Loucy (cell line): ENCODE results near the gene MAX.

Source experiments
- H2AFZ ChIP-seq: fragments of 200-600 bp; sonication (generic); 2 replicates; pipeline ENCODE4 v1.6.0; 2016; ENCODE audit warnings: antibody characterized with exemption, mild to moderate bottlenecking, low read length, moderate library complexity
- H3F3A ChIP-seq: fragments of 200-600 bp; 2 replicates; pipeline ENCODE4 v1.6.0; 2016; ENCODE audit warnings: antibody characterized with exemption, low read depth, mild to moderate bottlenecking
- H3K27me3 ChIP-seq: fragments of 200-600 bp; sonication (generic); 2 replicates; pipeline ENCODE4 v1.6.1; 2014; ENCODE audit warnings: low read length, mild to moderate bottlenecking; ENCODE audit not compliant: insufficient read depth, poor library complexity, severe bottlenecking
- H3K36me3 ChIP-seq: fragments of 200-600 bp; sonication (generic); 2 replicates; pipeline ENCODE4 v1.6.1; 2016; ENCODE audit warnings: low read length; ENCODE audit not compliant: insufficient read depth
- H3K4me1 ChIP-seq: fragments of 200-600 bp; sonication (generic); 2 replicates; pipeline ENCODE4 v1.5.1; 2014; ENCODE audit warnings: low read length, mild to moderate bottlenecking; ENCODE audit not compliant: insufficient read depth, poor library complexity, severe bottlenecking
- H3K4me2 ChIP-seq: fragments of 200-600 bp; sonication (generic); 2 replicates; pipeline ENCODE4 v1.6.0; 2014; ENCODE audit warnings: antibody characterized with exemption, low read length, low read depth, mild to moderate bottlenecking; ENCODE audit not compliant: poor library complexity, severe bottlenecking
- H3K4me3 ChIP-seq: fragments of 200-600 bp; sonication (generic); 2 replicates; pipeline ENCODE4 v1.5.1; 2014; ENCODE audit warnings: low read length, mild to moderate bottlenecking, mixed read lengths; ENCODE audit not compliant: poor library complexity, severe bottlenecking
- H3K79me2 ChIP-seq: fragments of 200-600 bp; sonication (generic); 2 replicates; pipeline ENCODE4 v1.6.1; 2014; ENCODE audit warnings: low read length; ENCODE audit not compliant: insufficient read depth
- H3K9ac ChIP-seq: fragments of 200-600 bp; sonication (generic); 2 replicates; pipeline ENCODE4 v1.6.0; 2014; ENCODE audit warnings: mild to moderate bottlenecking, low read depth, low read length, moderate library complexity; ENCODE audit not compliant: poor library complexity, severe bottlenecking
- H3K9me2 ChIP-seq: fragments of 200-600 bp; sonication (generic); replicated peaks from 2 replicates; pipeline ENCODE4 v1.6.1; 2016; ENCODE audit warnings: low read depth, low read length, mixed read lengths
- H3K9me3 ChIP-seq: fragments of 200-600 bp; sonication (generic); 2 replicates; pipeline ENCODE4 v1.6.1; 2014; ENCODE audit warnings: mild to moderate bottlenecking, antibody characterized with exemption, low read length, low read depth; ENCODE audit not compliant: insufficient read depth
- H4K20me1 ChIP-seq: fragments of 200-600 bp; sonication (generic); 2 replicates; pipeline ENCODE4 v1.6.0; 2014; ENCODE audit warnings: antibody characterized with exemption, low read length, mild to moderate bottlenecking; ENCODE audit not compliant: insufficient read depth, poor library complexity, severe bottlenecking
- EZH2phosphoT487 ChIP-seq: fragments of 200-600 bp; IDR thresholded peaks from 2 replicates; pipeline ENCODE4 v1.6.1; 2018; ENCODE audit warnings: antibody characterized with exemption, mild to moderate bottlenecking, moderate library complexity, borderline replicate concordance
- TF ChIP-seq, protein P1 (sequence below): fragments of 200-600 bp; sonication (generic); conservative IDR thresholded peaks from 2 replicates; pipeline ENCODE4 v1.5.1; 2014; ENCODE audit warnings: mild to moderate bottlenecking, antibody characterized with exemption, low read length

Gene MAX

DNA sequence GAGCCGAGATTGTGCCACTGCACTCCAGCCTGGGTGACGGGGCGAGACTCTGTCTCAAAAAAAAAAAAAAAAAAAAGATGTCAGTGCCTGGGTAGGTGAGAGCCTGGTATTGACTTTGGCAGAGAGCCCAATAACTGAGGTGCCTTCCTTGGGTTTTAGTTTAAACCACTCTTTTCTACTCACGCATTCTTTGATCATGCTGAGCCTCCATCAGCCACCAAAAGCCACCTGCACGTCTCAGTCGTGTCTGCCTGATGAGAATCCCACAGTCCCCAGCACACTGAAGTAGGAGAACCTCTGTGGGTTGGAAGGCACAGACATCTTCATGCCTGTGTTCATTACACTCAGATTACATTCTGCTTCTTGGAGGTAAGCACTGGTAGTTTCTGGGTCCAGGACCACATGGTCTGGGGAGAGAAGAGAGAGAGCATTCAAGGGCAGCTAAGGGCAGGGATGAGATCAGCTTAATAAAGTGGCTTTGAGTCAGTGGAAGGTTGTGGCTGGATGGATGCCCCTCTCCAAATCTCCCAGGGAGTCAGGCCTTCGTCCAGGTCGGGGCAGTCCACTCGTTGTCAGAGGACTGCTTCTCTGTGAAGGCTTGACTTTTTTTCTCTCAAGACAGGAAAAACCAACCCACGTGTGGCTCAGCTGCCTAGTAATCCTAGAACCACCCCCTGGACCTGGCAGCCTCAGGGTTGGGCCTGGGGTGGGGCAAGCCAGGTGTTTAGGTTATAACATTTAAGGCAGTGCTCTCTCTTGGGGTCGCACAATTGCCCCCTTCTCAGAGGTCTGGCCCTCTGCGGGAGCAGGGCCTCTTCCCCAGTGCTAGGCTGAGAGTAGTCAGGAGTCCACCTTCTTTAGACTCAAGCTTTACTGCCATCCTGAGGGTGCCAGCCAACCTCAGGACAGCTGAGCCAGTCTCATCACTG is 32.6 kb upstream of the MAX start:
- no peak overlapping the region for H3K9ac ChIP-seq
- H2AFZ ChIP-seq, result no peak overlapping the region
- no peaks in the 10 kb centered on the region for H3K9me3 ChIP-seq
- no peak overlapping the region for H3K4me3 ChIP-seq
- H3K36me3 ChIP-seq, result no peaks in the 10 kb centered on the region
- no peaks in the 10 kb centered on the region for H3K27me3 ChIP-seq
- no peaks in the 10 kb centered on the region for H3F3A ChIP-seq
- H3K79me2 ChIP-seq, result no peaks in the 10 kb centered on the region
- no peak overlapping the region for H3K4me2 ChIP-seq
- TF ChIP-seq EZH2phosphoT487, result no peak
- TF ChIP-seq, protein P1, sequence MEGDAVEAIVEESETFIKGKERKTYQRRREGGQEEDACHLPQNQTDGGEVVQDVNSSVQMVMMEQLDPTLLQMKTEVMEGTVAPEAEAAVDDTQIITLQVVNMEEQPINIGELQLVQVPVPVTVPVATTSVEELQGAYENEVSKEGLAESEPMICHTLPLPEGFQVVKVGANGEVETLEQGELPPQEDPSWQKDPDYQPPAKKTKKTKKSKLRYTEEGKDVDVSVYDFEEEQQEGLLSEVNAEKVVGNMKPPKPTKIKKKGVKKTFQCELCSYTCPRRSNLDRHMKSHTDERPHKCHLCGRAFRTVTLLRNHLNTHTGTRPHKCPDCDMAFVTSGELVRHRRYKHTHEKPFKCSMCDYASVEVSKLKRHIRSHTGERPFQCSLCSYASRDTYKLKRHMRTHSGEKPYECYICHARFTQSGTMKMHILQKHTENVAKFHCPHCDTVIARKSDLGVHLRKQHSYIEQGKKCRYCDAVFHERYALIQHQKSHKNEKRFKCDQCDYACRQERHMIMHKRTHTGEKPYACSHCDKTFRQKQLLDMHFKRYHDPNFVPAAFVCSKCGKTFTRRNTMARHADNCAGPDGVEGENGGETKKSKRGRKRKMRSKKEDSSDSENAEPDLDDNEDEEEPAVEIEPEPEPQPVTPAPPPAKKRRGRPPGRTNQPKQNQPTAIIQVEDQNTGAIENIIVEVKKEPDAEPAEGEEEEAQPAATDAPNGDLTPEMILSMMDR, result no peak
- H3K4me1 ChIP-seq, result peaks cover 6% of the 10 kb centered on the region
- no peaks in the 10 kb centered on the region for H3K9me2 ChIP-seq
- H4K20me1 ChIP-seq, result no peaks in the 10 kb centered on the region

DNA sequence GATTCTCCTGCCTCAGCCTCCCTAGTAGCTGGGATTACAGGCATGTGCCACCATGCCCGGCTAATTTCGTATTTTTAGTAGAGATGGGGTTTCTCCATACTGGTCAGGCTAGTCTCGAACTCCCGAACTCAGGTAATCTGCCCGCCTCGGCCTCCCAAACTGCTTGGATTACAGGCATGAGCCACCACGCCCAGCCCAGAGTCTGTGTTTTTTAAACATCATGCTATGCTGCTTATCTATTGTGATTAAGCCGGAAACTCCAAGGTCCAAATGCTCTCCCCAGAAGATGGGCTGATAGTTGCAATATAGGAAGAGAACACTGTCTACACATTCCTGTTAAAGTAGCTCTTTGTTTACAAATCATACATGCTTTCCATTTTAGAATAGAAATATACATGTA is 30.5 kb upstream of the MAX start:
- Histone ChIP-seq H4K20me1 (no peaks in the 10 kb centered on the region), H3K4me1 (peaks cover 6% of the 10 kb centered on the region), H3K9me2 (no peaks in the 10 kb centered on the region), H3K4me3 (no peak overlapping the region), H3K36me3 (no peaks in the 10 kb centered on the region), H3K27me3 (no peaks in the 10 kb centered on the region), H3K79me2 (no peaks in the 10 kb centered on the region), H3F3A (no peaks in the 10 kb centered on the region), H3K9me3 (no peaks in the 10 kb centered on the region), H2AFZ (no peak overlapping the region), H3K4me2 (no peak overlapping the region), H3K9ac (no peak overlapping the region)
- TF ChIP-seq, protein P1, result no peak
- TF ChIP-seq EZH2phosphoT487, result no peak

DNA sequence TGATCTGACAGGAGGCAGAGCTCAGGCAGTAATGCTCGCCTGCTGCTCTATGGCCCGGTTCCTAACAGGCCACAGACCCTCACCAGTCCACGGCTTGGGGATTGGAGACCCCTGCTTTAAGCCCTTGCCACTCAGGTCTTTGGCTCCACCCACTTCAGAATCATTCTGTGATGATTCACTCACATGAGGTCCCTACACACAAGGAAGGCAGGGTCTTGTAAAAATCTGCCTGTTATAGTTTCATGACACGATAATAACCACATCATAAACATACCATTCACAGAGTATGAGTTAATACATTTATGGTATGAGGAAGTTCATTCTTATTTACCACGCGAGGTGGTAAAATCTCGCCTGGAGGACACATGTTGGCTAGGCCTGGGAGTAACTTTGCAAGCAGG is 29.0 kb upstream of the MAX start:
- Histone ChIP-seq H3K9me2 (no peaks in the 10 kb centered on the region), H3K27me3 (no peaks in the 10 kb centered on the region), H3K9ac (no peak overlapping the region), H3K4me2 (peak overlapping the region; percentile 24), H2AFZ (0 out of 2 replicates have a peak overlapping the region, but pooled peaks have one; percentile 2), H3K4me1 (peaks cover 6% of the 10 kb centered on the region), H3K4me3 (no peak overlapping the region), H3F3A (no peaks in the 10 kb centered on the region), H4K20me1 (no peaks in the 10 kb centered on the region), H3K36me3 (no peaks in the 10 kb centered on the region), H3K79me2 (no peaks in the 10 kb centered on the region), H3K9me3 (no peaks in the 10 kb centered on the region)
- no peak for TF ChIP-seq EZH2phosphoT487
- TF ChIP-seq, protein P1, result no peak
